Naive thymus-derived CD8-positive, alpha-beta T cell (primary cell): ENCODE data around the gene OR4K5. TPM values are rescaled to one million over a fixed set of nuclear protein-coding genes. Genes with fewer than 3 reads are reported as not detected.
"Not testable (repeated sequence)": the region's sequence is repeated elsewhere in the genome, so short reads cannot be mapped to it uniquely, and the experiment has no call there.

Experiments used
- ATAC-seq, 2 donors: fragments of 150-1000 bp; cut with Tn5 transposase in 1 of 2; sonication (Bioruptor Pico), chemical (Tn5 transposase) in 1 of 2; 1 replicate in 1 of 2; 2 replicates in 1 of 2; pipeline ENCODE4 v1.10.0; 2021; ENCODE audit warnings: mild to moderate bottlenecking in 2 of 2, moderate library complexity in 2 of 2
- POLR2A ChIA-PET: fragments of 350-600 bp; sonication (Branson Sonifier 250); formaldehyde crosslinking; loops from one replicate; lab custom pipeline; 2021; ENCODE audit warnings: antibody characterized with exemption; lab: Charles Lee
- DNase-seq, 10 donors: peaks; one replicate each; pipeline versions ENCODE4 v3.0.0 to v3.0.0-alpha.2; 2020 to 2022
- H3K27ac Mint-ChIP-seq, 10 donors: one replicate each; pipeline ENCODE4 v1.8.0; 2020 to 2022; ENCODE audit warnings: mild to moderate bottlenecking in 10 of 10, mixed read lengths in 10 of 10, moderate library complexity in 4 of 10, inconsistent platforms in 1 of 10
- H3K27me3 Mint-ChIP-seq, 5 donors: one replicate each; pipeline ENCODE4 v1.8.0; 2021 to 2022; ENCODE audit warnings: mixed read lengths in 5 of 5
- H3K36me3 Mint-ChIP-seq, 3 donors: one replicate each; pipeline ENCODE4 v1.8.0; 2020 to 2022; ENCODE audit warnings: mixed read lengths in 3 of 3, mild to moderate bottlenecking in 2 of 3, inconsistent platforms in 1 of 3
- H3K4me1 Mint-ChIP-seq, 4 donors: one replicate each; pipeline ENCODE4 v1.8.0; 2021 to 2022; ENCODE audit warnings: mixed read lengths in 4 of 4
- H3K4me3 Mint-ChIP-seq, 10 donors: one replicate each; pipeline ENCODE4 v1.8.0; 2020 to 2022; ENCODE audit warnings: mild to moderate bottlenecking in 10 of 10, mixed read lengths in 10 of 10, moderate library complexity in 6 of 10, inconsistent platforms in 1 of 10
- H3K9me3 Mint-ChIP-seq, 9 donors: one replicate each; pipeline ENCODE4 v1.8.0; 2020 to 2022; ENCODE audit warnings: mixed read lengths in 9 of 9, mild to moderate bottlenecking in 3 of 9, inconsistent platforms in 1 of 9, moderate library complexity in 1 of 9
- polyA plus RNA-seq, 3 donors: library from polyadenylated mRNA; unstranded; fragments of 300-500 nt; fragmentation: Illumina TruSeq; gene quantifications; one replicate each; pipeline ENCODE4 v1.2.3, GENCODE V29; 2021
- total RNA-seq, 8 experiments: library from RNA in 2 of 8; stranded (reverse) in 2 of 8; gene quantifications; one replicate each; pipeline ENCODE4 v1.2.3 and lab custom pipeline; 2021 to 2026

The OR4K5 gene
- total and polyA plus RNA-seq, 5 experiments from 2014 or later: not detected

DNA sequence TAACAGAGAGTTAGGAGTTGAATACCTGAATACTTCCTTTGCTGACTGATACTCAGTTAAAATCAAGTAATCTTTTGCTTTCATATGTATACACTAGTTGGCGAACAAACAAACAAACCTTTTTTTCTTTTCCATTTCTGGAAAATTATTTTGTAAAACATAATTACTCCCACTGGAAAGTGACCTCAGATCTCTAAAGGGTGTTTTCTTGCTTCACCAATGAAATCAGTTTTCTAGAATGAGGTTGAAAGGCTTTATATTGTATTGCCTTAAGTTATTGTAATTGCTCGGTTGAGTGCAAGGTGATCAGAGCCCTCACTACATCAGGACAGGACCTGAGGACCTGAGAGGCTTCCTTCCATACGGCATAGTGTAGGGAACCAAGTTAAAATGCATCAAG is 10.2 kb downstream of the OR4K5 start, which contains the start of gene OR4K1:
OR4K1 (plus strand) TSS at position 301 of the 400 bp plus-strand sequence. CDS start 4,750 bp downstream, outside the sequence.
- H3K27me3 Mint-ChIP-seq: peaks cover 0 to 4% (median 2%) of the 10 kb centered on the region in 5 donors
- DNase-seq (no peak), ATAC-seq (peak in 1 of 2 donors; percentile 21)
- H3K4me3 Mint-ChIP-seq: no peak within 1 kb of the TSS
- POLR2A ChIA-PET: no interaction called here
- peaks cover 0 to 2% (median 0%) of the 10 kb centered on the region in 4 donors for H3K4me1 Mint-ChIP-seq
- no peaks in the 10 kb centered on the region for H3K9me3 Mint-ChIP-seq
- H3K27ac Mint-ChIP-seq: no peak within 1 kb of the TSS
- H3K36me3 Mint-ChIP-seq: no peaks in the 10 kb centered on the region

- peaks cover 0 to 1% (median 0%) of the 10 kb centered on the region in 3 donors for H3K36me3 Mint-ChIP-seq
- H3K27me3 Mint-ChIP-seq: peaks cover 0 to 3% (median 0%) of the 10 kb centered on the region in 5 donors
- DNase-seq (no peak), ATAC-seq (peak in 1 of 2 donors; percentile 23)
- H3K9me3 Mint-ChIP-seq: peaks cover 0 to 7% (median 1%) of the 10 kb centered on the region in 9 donors
- H3K4me1 Mint-ChIP-seq: no peaks in the 10 kb centered on the region
- POLR2A ChIA-PET: no interaction called here
- H3K27ac Mint-ChIP-seq: no peak overlapping the region
- no peak overlapping the region for H3K4me3 Mint-ChIP-seq
Measured at GRCh38 chr14:19941668-19942067, 21.3 kb downstream of the OR4K5 start.

DNA sequence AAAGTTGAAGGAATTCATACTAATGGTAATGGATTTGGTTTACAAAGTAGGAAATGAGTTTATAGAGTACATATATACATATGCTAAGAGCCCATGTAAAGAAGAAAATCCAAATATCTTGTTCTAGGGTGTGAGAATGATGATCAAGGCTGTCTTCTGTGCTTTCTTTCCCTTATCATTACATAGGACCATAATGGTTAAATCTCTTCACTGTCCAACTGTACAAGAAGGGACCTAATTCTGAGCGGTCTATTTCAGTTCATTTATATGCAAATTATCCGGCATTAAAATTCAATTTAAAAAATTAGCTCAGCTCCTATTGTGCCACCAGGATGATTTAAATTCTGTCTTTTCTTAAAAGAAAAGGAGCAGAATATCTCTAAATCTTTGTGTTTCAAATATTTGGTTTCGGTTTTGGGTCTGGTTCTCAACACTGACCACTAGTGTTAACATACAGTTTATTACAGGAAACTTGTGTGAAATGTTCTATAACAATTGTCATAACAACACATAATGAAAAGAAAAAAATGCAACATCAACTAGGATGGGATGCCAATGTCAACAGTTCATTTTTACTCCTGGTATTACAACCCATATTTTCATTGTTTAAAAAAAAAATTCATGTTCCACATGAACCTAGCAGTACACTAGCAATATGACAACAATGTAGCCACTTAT is 27.1 kb downstream of the OR4K5 start:
- Mint-ChIP-seq H3K4me3 (no peak overlapping the region), H3K27me3 (no peaks in the 10 kb centered on the region), H3K9me3 (peaks cover 0 to 9% (median 2%) of the 10 kb centered on the region in 9 donors), H3K36me3 (peaks cover 0 to 5% (median 0%) of the 10 kb centered on the region in 3 donors), H3K4me1 (peaks cover 0 to 2% (median 0%) of the 10 kb centered on the region in 4 donors), H3K27ac (no peak overlapping the region)
- POLR2A ChIA-PET: no interaction called here
- ATAC-seq: no peak
- no peak for DNase-seq

DNA sequence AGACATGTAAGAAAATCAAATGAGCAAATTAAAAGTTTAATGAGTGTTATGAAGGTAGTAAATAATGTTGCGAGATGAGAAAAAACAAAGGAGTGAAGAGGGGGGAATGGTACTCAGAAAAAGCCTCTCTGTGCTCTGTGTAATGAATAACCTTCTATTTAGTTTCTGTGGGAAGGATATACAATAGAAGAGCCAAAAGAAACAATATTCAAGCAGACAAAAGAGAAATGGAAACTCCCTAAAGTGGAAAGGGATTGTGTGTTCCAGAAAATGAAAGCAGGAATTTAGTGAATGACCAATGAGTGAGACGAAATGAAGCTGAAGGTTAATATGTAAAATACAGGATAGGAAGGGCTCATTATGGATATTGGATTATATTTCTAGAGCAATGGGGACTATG is 28.8 kb downstream of the OR4K5 start:
- Mint-ChIP-seq H3K9me3 (peaks cover 0 to 9% (median 2%) of the 10 kb centered on the region in 9 donors), H3K36me3 (peaks cover 0 to 5% (median 0%) of the 10 kb centered on the region in 3 donors), H3K27me3 (no peaks in the 10 kb centered on the region), H3K4me1 (peaks cover 0 to 2% (median 0%) of the 10 kb centered on the region in 4 donors), H3K27ac (no peak overlapping the region), H3K4me3 (no peak overlapping the region)
- POLR2A ChIA-PET: no interaction called here
- ATAC-seq: no peak
- no peak for DNase-seq

DNA sequence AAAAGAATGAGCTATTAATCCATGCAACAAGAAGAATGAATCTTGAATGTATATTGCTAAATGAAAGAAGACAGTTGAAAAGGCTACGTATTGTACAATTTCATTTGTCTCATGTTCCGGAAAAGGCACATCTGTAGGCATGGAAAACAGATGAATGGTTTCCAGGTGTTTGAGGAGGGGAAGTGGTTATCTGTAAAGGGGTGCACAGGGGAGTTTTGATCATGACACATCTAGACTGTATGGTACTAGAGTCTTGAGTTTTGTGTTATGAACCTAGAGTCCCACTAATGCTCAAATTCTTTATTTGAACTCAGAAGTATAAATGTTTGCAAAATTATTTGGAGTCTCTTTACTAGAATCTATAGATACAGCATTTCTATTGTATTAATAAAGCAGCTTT is 49.3 kb downstream of the OR4K5 start:
- H3K9me3 Mint-ChIP-seq, DNase-seq, H3K36me3 Mint-ChIP-seq, POLR2A ChIA-PET, H3K4me3 Mint-ChIP-seq, H3K27me3 Mint-ChIP-seq: not testable (repeated sequence)
- Mint-ChIP-seq H3K27ac (peak overlapping the region in 1 of 10 donors; percentile 29), H3K4me1 (peaks cover 9 to 32% (median 20%) of the 10 kb centered on the region in 4 donors)
- peak in 1 of 2 donors; percentile 69 for ATAC-seq

Other genes starting within 250 kb of the OR4K5 start
- not detected for gene OR11H2, start 206.7 kb upstream of the OR4K5 start, total RNA-seq
- gene OR11H2, start 206.7 kb upstream of the OR4K5 start, polyA plus RNA-seq: not detected
- gene OR4Q3, start 177.0 kb upstream of the OR4K5 start, total RNA-seq: not detected
- not detected for gene OR4Q3, start 177.0 kb upstream of the OR4K5 start, polyA plus RNA-seq
- not detected for gene OR4M1, start 147.1 kb upstream of the OR4K5 start, total RNA-seq
- not detected for gene OR4M1, start 147.1 kb upstream of the OR4K5 start, polyA plus RNA-seq
- gene OR4N2, start 116.8 kb upstream of the OR4K5 start, total RNA-seq: not detected
- gene OR4N2, start 116.8 kb upstream of the OR4K5 start, polyA plus RNA-seq: not detected
- not detected for gene OR4K2, start 45.5 kb upstream of the OR4K5 start, total RNA-seq
- gene OR4K2, start 45.5 kb upstream of the OR4K5 start, polyA plus RNA-seq: not detected
- gene OR4K1, start 10.3 kb downstream of the OR4K5 start, total RNA-seq: not detected
- gene OR4K1, start 10.3 kb downstream of the OR4K5 start, polyA plus RNA-seq: not detected
- not detected for gene OR4K15, start 55.0 kb downstream of the OR4K5 start, total RNA-seq
- gene OR4K15, start 55.0 kb downstream of the OR4K5 start, polyA plus RNA-seq: not detected
- gene OR4Q2, start 81.6 kb downstream of the OR4K5 start, total RNA-seq: not detected
- not detected for gene OR4Q2, start 81.6 kb downstream of the OR4K5 start, polyA plus RNA-seq
- gene OR4K14, start 98.7 kb downstream of the OR4K5 start, total RNA-seq: not detected
- gene OR4K14, start 98.7 kb downstream of the OR4K5 start, polyA plus RNA-seq: not detected
- gene OR4K13, start 115.4 kb downstream of the OR4K5 start, total RNA-seq: not detected
- gene OR4K13, start 115.4 kb downstream of the OR4K5 start, polyA plus RNA-seq: not detected
- not detected for gene OR4L1, start 139.4 kb downstream of the OR4K5 start, total RNA-seq
- not detected for gene OR4L1, start 139.4 kb downstream of the OR4K5 start, polyA plus RNA-seq
- gene OR4K17, start 190.1 kb downstream of the OR4K5 start, total RNA-seq: not detected
- gene OR4K17, start 190.1 kb downstream of the OR4K5 start, polyA plus RNA-seq: not detected
- not detected for gene OR4N5, start 218.2 kb downstream of the OR4K5 start, total RNA-seq
- gene OR4N5, start 218.2 kb downstream of the OR4K5 start, polyA plus RNA-seq: not detected